Smooth muscle cell of the coronary artery (primary cell): ENCODE results near the gene PCDHA6. TPM values are rescaled to one million over a fixed set of nuclear protein-coding genes. Genes with fewer than 3 reads are reported as not detected.

ENCODE experiments used
- total RNA-seq: library from RNA; depleted of rRNA; stranded (reverse); fragments of >200 nt; gene quantifications from 2 replicates; pipeline ENCODE4 v1.2.3, GENCODE V29; 2014; ENCODE audit warnings: low replicate concordance

PCDHA6 gene
- total RNA-seq, 1 donor from 2014 or later: 0.53 TPM

GRCh38 chr5:140875085-140876065 is 47.6 kb downstream of the PCDHA6 start, which contains the start of gene PCDHA12:
TSS of gene PCDHA12 (plus strand) at chr5:140875308. CDS start at chr5:140875473, 165 bp downstream.

Other genes starting within 250 kb of the PCDHA6 start
- 2.8 and 107 TPM in 2 replicates for gene CD14, start 194.8 kb upstream of the PCDHA6 start, total RNA-seq
- 9.0 and 13.5 TPM in 2 replicates for gene TMCO6, start 188.5 kb upstream of the PCDHA6 start, total RNA-seq
- 84.9 and 115 TPM in 2 replicates for gene NDUFA2, start 180.3 kb upstream of the PCDHA6 start, total RNA-seq
- gene IK, start 180.1 kb upstream of the PCDHA6 start, total RNA-seq: 107 and 212 TPM in 2 replicates
- 25.9 and 27.7 TPM in 2 replicates for gene WDR55, start 163.1 kb upstream of the PCDHA6 start, total RNA-seq
- 0.30 TPM in 1 of 2 replicates, not detected in the other for gene DND1, start 154.4 kb upstream of the PCDHA6 start, total RNA-seq
- 67.7 and 92.6 TPM in 2 replicates for gene HARS1, start 136.6 kb upstream of the PCDHA6 start, total RNA-seq
- gene HARS2, start 136.5 kb upstream of the PCDHA6 start, total RNA-seq: 24.1 and 27.4 TPM in 2 replicates
- 63.1 and 94.5 TPM in 2 replicates for gene ZMAT2, start 127.5 kb upstream of the PCDHA6 start, total RNA-seq
- 0.08 TPM in 1 of 2 replicates, not detected in the other for gene PCDHA1, start 41.8 kb upstream of the PCDHA6 start, total RNA-seq
- gene PCDHA2, start 33.1 kb upstream of the PCDHA6 start, total RNA-seq: 0.08 and 0.12 TPM in 2 replicates
- gene PCDHA3, start 26.9 kb upstream of the PCDHA6 start, total RNA-seq: 0.15 and 0.70 TPM in 2 replicates
- 0.23 and 0.82 TPM in 2 replicates for gene PCDHA4, start 20.9 kb upstream of the PCDHA6 start, total RNA-seq
- 0.08 TPM in 1 of 2 replicates, not detected in the other for gene PCDHA5, start 6.3 kb upstream of the PCDHA6 start, total RNA-seq
- gene PCDHA7, start 6.3 kb downstream of the PCDHA6 start, total RNA-seq: 0.75 and 1.5 TPM in 2 replicates
- gene PCDHA8, start 13.2 kb downstream of the PCDHA6 start, total RNA-seq: under 0.01 and 0.47 TPM in 2 replicates
- gene PCDHA9, start 20.4 kb downstream of the PCDHA6 start, total RNA-seq: under 0.01 and 0.23 TPM in 2 replicates
- gene PCDHA10, start 27.9 kb downstream of the PCDHA6 start, total RNA-seq: 0.08 and 1.4 TPM in 2 replicates
- 0.15 and 0.59 TPM in 2 replicates for gene PCDHA11, start 41.0 kb downstream of the PCDHA6 start, total RNA-seq
- 0.15 and 0.59 TPM in 2 replicates for gene PCDHA12, start 47.3 kb downstream of the PCDHA6 start, total RNA-seq
- 0.08 and 0.59 TPM in 2 replicates for gene PCDHA13, start 54.2 kb downstream of the PCDHA6 start, total RNA-seq
- under 0.01 and 0.35 TPM in 2 replicates for gene PCDHAC1, start 98.3 kb downstream of the PCDHA6 start, total RNA-seq
- 0.15 and 2.3 TPM in 2 replicates for gene PCDHAC2, start 138.5 kb downstream of the PCDHA6 start, total RNA-seq
- not detected in 2 replicates for gene PCDHB1, start 223.4 kb downstream of the PCDHA6 start, total RNA-seq